Kidney tubule cell (primary cell): Measurements from ENCODE around the gene THG1L.
A peak's percentile ranks its signal among the peaks of the same experiment; 100 is the strongest.
"Not testable (repeated sequence)": the region's sequence is repeated elsewhere in the genome, so short reads cannot be mapped to it uniquely, and the experiment has no call there.

Source experiments
- DNase-seq: peaks from one replicate; pipeline ENCODE4 v3.0.0-alpha.2; 2018; ENCODE audit warnings: low spot score

The THG1L gene

GRCh38 chr5:157727858-157728257 lies 3.4 kb upstream of the THG1L start:
- not testable (repeated sequence) for DNase-seq

- no peak for DNase-seq
Measured at GRCh38 chr5:157729858-157730257, 1.4 kb upstream of the THG1L start.

- DNase-seq, result no peak
Measured at GRCh38 chr5:157730900-157731271, 334 bp upstream of the THG1L start.

GRCh38 chr5:157732130-157732514 lies 902 bp downstream of the THG1L start:
- no peak for DNase-seq

- no peak for DNase-seq
Measured at GRCh38 chr5:157732596-157733262, 1.5 kb downstream of the THG1L start.

- DNase-seq, result no peak
Measured at GRCh38 chr5:157734436-157734835, 3.2 kb downstream of the THG1L start.

GRCh38 chr5:157735991-157736390 lies 4.8 kb downstream of the THG1L start:
- DNase-seq, result no peak

- DNase-seq, result no peak
Measured at GRCh38 chr5:157739388-157740228, 8.4 kb downstream of the THG1L start.

- peak; percentile 40 for DNase-seq
Measured at GRCh38 chr5:157740229-157740610, 9.0 kb downstream of the THG1L start.

GRCh38 chr5:157741131-157741530 lies 9.9 kb downstream of the THG1L start:
- no peak for DNase-seq

- peak; percentile 86 for DNase-seq
Measured at GRCh38 chr5:157743163-157744050, 12.2 kb downstream of the THG1L start, which contains the start of gene LSM11. LSM11 (plus strand) TSS chr5:157743712; CDS start chr5:157743751, 39 bp downstream.

- DNase-seq, result peak; percentile 21
Measured at GRCh38 chr5:157744051-157745011, 13.1 kb downstream of the THG1L start.

GRCh38 chr5:157745041-157745456 lies 13.8 kb downstream of the THG1L start:
- DNase-seq, result no peak

- no peak for DNase-seq
Measured at GRCh38 chr5:157747173-157747740, 16.0 kb downstream of the THG1L start.

GRCh38 chr5:157747766-157748700 lies 16.8 kb downstream of the THG1L start:
- DNase-seq, result no peak

GRCh38 chr5:157748760-157749461 lies 17.7 kb downstream of the THG1L start:
- peak; percentile 58 for DNase-seq

- no peak for DNase-seq
Measured at GRCh38 chr5:157749462-157749799, 18.2 kb downstream of the THG1L start.

- peak; percentile 26 for DNase-seq
Measured at GRCh38 chr5:157750320-157750719, 19.1 kb downstream of the THG1L start.

- DNase-seq, result no peak
Measured at GRCh38 chr5:157756122-157756521, 24.9 kb downstream of the THG1L start.
